ENCODE measurements around the gene HACL1. TPM values are rescaled to one million over a fixed set of nuclear protein-coding genes. Genes with fewer than 3 reads are reported as not detected.

HACL1 gene
- total and polyA plus RNA-seq, 4 experiments from 2014 or later = 36.8 to 44.4 (median 40.6) TPM

GRCh38 chr3:15635121-15635661, 33.8 kb upstream of the HACL1 start:
- H3K4me3 Mint-ChIP-seq = no peak overlapping the region
- no peaks in the 10 kb centered on the region for H3K36me3 ChIP-seq (ENCODE audit: insufficient read depth, low read length)
- H3K36me3 Mint-ChIP-seq = peaks cover 7 to 12% of the 10 kb centered on the region in 2 donors
- H3K4me1 ChIP-seq (ENCODE audit: insufficient read depth, low read length) = peaks cover 18% of the 10 kb centered on the region
- H3K27ac Mint-ChIP-seq = peak overlapping the region in 2 of 7 donors; percentile 8 to 17
- no peak overlapping the region for H3K27ac ChIP-seq (ENCODE audit: low read depth, low read length)
- CTCF ChIA-PET (ENCODE audit: partially characterized antibody) = interaction anchor here (1.2 kb wide), 1 partner anchor 17 kb away, joined by 4 read pairs; no protein-coding TSS in a partner anchor
- intact Hi-C loops (cut with micrococcal nuclease) = no loop called here
- no peaks in the 10 kb centered on the region for H3K9me3 ChIP-seq (ENCODE audit: control insufficient read depth in 1 of 2, low read length in 2 of 2)
- DNase-seq = no peak
- H3K4me1 Mint-ChIP-seq = peaks cover 10 to 54% (median 32%) of the 10 kb centered on the region in 4 donors
- H3K4me3 ChIP-seq (ENCODE audit: low read length in 2 of 2) = no peak overlapping the region
- H3K27me3 ChIP-seq (ENCODE audit: insufficient read depth, low read length) = no peaks in the 10 kb centered on the region
- no peaks in the 10 kb centered on the region for H3K27me3 Mint-ChIP-seq
- POLR2A ChIA-PET (ENCODE audit: partially characterized antibody) = no interaction called here
- H3K9me3 Mint-ChIP-seq = no peaks in the 10 kb centered on the region

GRCh38 chr3:15634671-15635070, 33.3 kb upstream of the HACL1 start:
- intact Hi-C loops (cut with micrococcal nuclease) = loop anchor here (5.0 kb wide), 2 partner anchors 33 to 53 kb away; no protein-coding TSS in a partner anchor

GRCh38 chr3:15633766-15634598, 32.6 kb upstream of the HACL1 start:
- no peak overlapping the region for H3K4me3 ChIP-seq (ENCODE audit: low read length in 2 of 2)
- H3K36me3 Mint-ChIP-seq = peaks cover 9 to 12% of the 10 kb centered on the region in 2 donors
- no peak overlapping the region for H3K27ac ChIP-seq (ENCODE audit: low read depth, low read length)
- no peaks in the 10 kb centered on the region for H3K27me3 ChIP-seq (ENCODE audit: insufficient read depth, low read length)
- H3K27ac Mint-ChIP-seq = peak overlapping the region in 2 of 7 donors; percentile 5 to 53
- peaks cover 14 to 59% (median 38%) of the 10 kb centered on the region in 4 donors for H3K4me1 Mint-ChIP-seq
- no peaks in the 10 kb centered on the region for H3K9me3 Mint-ChIP-seq
- H3K9me3 ChIP-seq (ENCODE audit: control insufficient read depth in 1 of 2, low read length in 2 of 2) = no peaks in the 10 kb centered on the region
- H3K4me1 ChIP-seq (ENCODE audit: insufficient read depth, low read length) = peaks cover 25% of the 10 kb centered on the region
- ChIA-PET POLR2A (ENCODE audit: partially characterized antibody) (interaction anchor here (0.9 to 1.1 kb wide), 2 partner anchors 10 to 163 kb away, joined by 3 read pairs; partner anchors contain the start of gene ANKRD28), CTCF (ENCODE audit: partially characterized antibody) (interaction anchor here (0.9 to 1.5 kb wide), 5 partner anchors 18 to 182 kb away, joined by 3 to 4 read pairs (median 4); no protein-coding TSS in a partner anchor)
- DNase-seq = no peak
- H3K27me3 Mint-ChIP-seq = no peaks in the 10 kb centered on the region
- no peak overlapping the region for H3K4me3 Mint-ChIP-seq
- intact Hi-C loops (cut with micrococcal nuclease) = loop anchor here (5.0 kb wide), 2 partner anchors 33 to 53 kb away; no protein-coding TSS in a partner anchor
- H3K36me3 ChIP-seq (ENCODE audit: insufficient read depth, low read length) = no peaks in the 10 kb centered on the region

More at GRCh38 chr3:15634671-15635070, 33.3 kb upstream of the HACL1 start:
- Histone ChIP-seq H3K4me3 (ENCODE audit: low read length in 2 of 2) (no peak overlapping the region), H3K9me3 (ENCODE audit: control insufficient read depth in 1 of 2, low read length in 2 of 2) (no peaks in the 10 kb centered on the region), H3K4me1 (ENCODE audit: insufficient read depth, low read length) (peaks cover 23% of the 10 kb centered on the region), H3K36me3 (ENCODE audit: insufficient read depth, low read length) (no peaks in the 10 kb centered on the region), H3K27ac (ENCODE audit: low read depth, low read length) (no peak overlapping the region), H3K27me3 (ENCODE audit: insufficient read depth, low read length) (no peaks in the 10 kb centered on the region)
- no peaks in the 10 kb centered on the region for H3K27me3 Mint-ChIP-seq
- peaks cover 9 to 12% of the 10 kb centered on the region in 2 donors for H3K36me3 Mint-ChIP-seq
- CTCF ChIA-PET (ENCODE audit: partially characterized antibody) = interaction anchor here (1.2 kb wide), 1 partner anchor 17 kb away, joined by 4 read pairs; no protein-coding TSS in a partner anchor
- no peak for DNase-seq
- H3K4me1 Mint-ChIP-seq = peaks cover 14 to 59% (median 35%) of the 10 kb centered on the region in 4 donors
- H3K4me3 Mint-ChIP-seq = no peak overlapping the region
- peak overlapping the region in 1 of 7 donors; percentile 63 for H3K27ac Mint-ChIP-seq
- H3K9me3 Mint-ChIP-seq = no peaks in the 10 kb centered on the region
- POLR2A ChIA-PET (ENCODE audit: partially characterized antibody) = interaction anchor here (0.9 to 1.1 kb wide), 2 partner anchors 11 to 163 kb away, joined by 3 read pairs; partner anchors contain the start of gene ANKRD28

GRCh38 chr3:15633159-15633558, 31.8 kb upstream of the HACL1 start:
- H3K4me1 Mint-ChIP-seq = peaks cover 14 to 55% (median 37%) of the 10 kb centered on the region in 4 donors
- CTCF ChIA-PET (ENCODE audit: partially characterized antibody) = interaction anchor here (0.9 to 1.5 kb wide), 3 partner anchors 178 to 183 kb away, joined by 3 to 4 read pairs (median 3); no protein-coding TSS in a partner anchor

GRCh38 chr3:15632212-15632580, 30.8 kb upstream of the HACL1 start:
- intact Hi-C loops (cut with micrococcal nuclease) = loop anchor here (5.0 kb wide), 2 partner anchors 35 to 55 kb away; no protein-coding TSS in a partner anchor
- no peaks in the 10 kb centered on the region for H3K36me3 ChIP-seq (ENCODE audit: insufficient read depth, low read length)
- Mint-ChIP-seq H3K4me1 (peaks cover 14 to 53% (median 32%) of the 10 kb centered on the region in 4 donors), H3K9me3 (no peaks in the 10 kb centered on the region), H3K27me3 (no peaks in the 10 kb centered on the region), H3K4me3 (peak overlapping the region in 3 of 8 donors; percentile 26 to 31 (median 30)), H3K27ac (peak overlapping the region in 3 of 7 donors; percentile 3 to 91 (median 53)), H3K36me3 (peaks cover 7 to 16% of the 10 kb centered on the region in 2 donors)
- no peak overlapping the region for H3K4me3 ChIP-seq (ENCODE audit: low read length in 2 of 2)
- H3K27ac ChIP-seq (ENCODE audit: low read depth, low read length) = no peak overlapping the region
- H3K27me3 ChIP-seq (ENCODE audit: insufficient read depth, low read length) = no peaks in the 10 kb centered on the region
- ChIA-PET CTCF (ENCODE audit: partially characterized antibody) (interaction anchor here (3.4 to 6.5 kb wide), 2 partner anchors 165 to 180 kb away, joined by 14 to 98 read pairs; partner anchors contain the start of gene ANKRD28), POLR2A (ENCODE audit: partially characterized antibody) (no interaction called here)
- no peak for DNase-seq
- peaks cover 25% of the 10 kb centered on the region for H3K4me1 ChIP-seq (ENCODE audit: insufficient read depth, low read length)
- no peaks in the 10 kb centered on the region for H3K9me3 ChIP-seq (ENCODE audit: control insufficient read depth in 1 of 2, low read length in 2 of 2)

More at GRCh38 chr3:15633159-15633558, 31.8 kb upstream of the HACL1 start:
- H3K4me1 ChIP-seq (ENCODE audit: insufficient read depth, low read length) = peaks cover 25% of the 10 kb centered on the region
- Mint-ChIP-seq H3K27ac (no peak overlapping the region), H3K27me3 (no peaks in the 10 kb centered on the region), H3K4me3 (no peak overlapping the region), H3K36me3 (peaks cover 10 to 12% of the 10 kb centered on the region in 2 donors), H3K9me3 (no peaks in the 10 kb centered on the region)
- no peaks in the 10 kb centered on the region for H3K9me3 ChIP-seq (ENCODE audit: control insufficient read depth in 1 of 2, low read length in 2 of 2)
- no peak overlapping the region for H3K27ac ChIP-seq (ENCODE audit: low read depth, low read length)
- no peaks in the 10 kb centered on the region for H3K27me3 ChIP-seq (ENCODE audit: insufficient read depth, low read length)
- POLR2A ChIA-PET (ENCODE audit: partially characterized antibody) = no interaction called here
- intact Hi-C loops (cut with micrococcal nuclease) = loop anchor here (5.0 kb wide), 2 partner anchors 34 to 54 kb away; no protein-coding TSS in a partner anchor
- no peak for DNase-seq
- H3K4me3 ChIP-seq (ENCODE audit: low read length in 2 of 2) = no peak overlapping the region
- H3K36me3 ChIP-seq (ENCODE audit: insufficient read depth, low read length) = no peaks in the 10 kb centered on the region

GRCh38 chr3:15631426-15632211, 30.2 kb upstream of the HACL1 start:
- ChIA-PET POLR2A (ENCODE audit: partially characterized antibody) (interaction anchor here (0.8 to 2.5 kb wide), 3 partner anchors 15 to 181 kb away, joined by 3 to 7 read pairs (median 7); no protein-coding TSS in a partner anchor), CTCF (ENCODE audit: partially characterized antibody) (interaction anchor here (1.3 to 6.5 kb wide), 4 partner anchors 13 to 616 kb away, joined by 3 to 98 read pairs (median 8); partner anchors contain the start of gene ANKRD28)
- Histone ChIP-seq H3K4me3 (ENCODE audit: low read length in 2 of 2) (no peak overlapping the region), H3K9me3 (ENCODE audit: control insufficient read depth in 1 of 2, low read length in 2 of 2) (no peaks in the 10 kb centered on the region), H3K27ac (ENCODE audit: low read depth, low read length) (no peak overlapping the region), H3K27me3 (ENCODE audit: insufficient read depth, low read length) (no peaks in the 10 kb centered on the region), H3K36me3 (ENCODE audit: insufficient read depth, low read length) (no peaks in the 10 kb centered on the region), H3K4me1 (ENCODE audit: insufficient read depth, low read length) (peaks cover 25% of the 10 kb centered on the region)
- intact Hi-C loops (cut with micrococcal nuclease) = loop anchor here (2.0 to 5.0 kb wide), 3 partner anchors 15 to 56 kb away; no protein-coding TSS in a partner anchor
- DNase-seq = no peak
- Mint-ChIP-seq H3K27me3 (no peaks in the 10 kb centered on the region), H3K4me3 (peak overlapping the region in 3 of 8 donors; percentile 26 to 31 (median 30)), H3K4me1 (peaks cover 14 to 49% (median 31%) of the 10 kb centered on the region in 4 donors), H3K27ac (peak overlapping the region in 3 of 7 donors; percentile 3 to 91 (median 13)), H3K9me3 (no peaks in the 10 kb centered on the region), H3K36me3 (peaks cover 7 to 16% of the 10 kb centered on the region in 2 donors)

All from CD4-positive, alpha-beta memory T cell (primary cell).